ENCODE measurements around the gene FIG4.
"Not testable (repeated sequence)": the region's sequence is repeated elsewhere in the genome, so short reads cannot be mapped to it uniquely, and the experiment has no call there.

DNA sequence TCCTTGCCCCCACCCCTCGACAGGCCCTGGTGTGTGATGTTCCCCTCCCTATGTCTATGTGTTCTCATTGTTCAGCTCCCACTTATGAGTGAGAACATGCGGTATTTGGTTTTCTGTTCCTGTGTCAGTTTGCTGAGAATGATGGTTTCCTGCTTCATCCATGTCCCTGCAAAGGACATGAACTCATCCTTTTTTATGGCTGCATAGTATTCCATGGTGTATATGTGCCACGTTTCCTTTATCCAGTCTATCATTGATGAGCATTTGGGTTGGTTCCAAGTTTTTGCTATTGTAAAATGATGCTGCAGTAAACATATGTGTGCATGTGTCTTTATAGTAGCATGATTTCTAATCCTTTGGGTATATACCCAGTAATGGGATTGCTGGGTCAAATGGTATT is 34.2 kb downstream of the FIG4 start:
- TF ChIP-seq, protein P1, sequence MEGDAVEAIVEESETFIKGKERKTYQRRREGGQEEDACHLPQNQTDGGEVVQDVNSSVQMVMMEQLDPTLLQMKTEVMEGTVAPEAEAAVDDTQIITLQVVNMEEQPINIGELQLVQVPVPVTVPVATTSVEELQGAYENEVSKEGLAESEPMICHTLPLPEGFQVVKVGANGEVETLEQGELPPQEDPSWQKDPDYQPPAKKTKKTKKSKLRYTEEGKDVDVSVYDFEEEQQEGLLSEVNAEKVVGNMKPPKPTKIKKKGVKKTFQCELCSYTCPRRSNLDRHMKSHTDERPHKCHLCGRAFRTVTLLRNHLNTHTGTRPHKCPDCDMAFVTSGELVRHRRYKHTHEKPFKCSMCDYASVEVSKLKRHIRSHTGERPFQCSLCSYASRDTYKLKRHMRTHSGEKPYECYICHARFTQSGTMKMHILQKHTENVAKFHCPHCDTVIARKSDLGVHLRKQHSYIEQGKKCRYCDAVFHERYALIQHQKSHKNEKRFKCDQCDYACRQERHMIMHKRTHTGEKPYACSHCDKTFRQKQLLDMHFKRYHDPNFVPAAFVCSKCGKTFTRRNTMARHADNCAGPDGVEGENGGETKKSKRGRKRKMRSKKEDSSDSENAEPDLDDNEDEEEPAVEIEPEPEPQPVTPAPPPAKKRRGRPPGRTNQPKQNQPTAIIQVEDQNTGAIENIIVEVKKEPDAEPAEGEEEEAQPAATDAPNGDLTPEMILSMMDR (IDR thresholded peaks at IDR 0.05): not testable (repeated sequence)
- TF ChIP-seq POLR2A (IDR thresholded peaks at IDR 0.05): not testable (repeated sequence)
